GM20431 (cell line): ENCODE data around the gene KIRREL3.

ENCODE experiments used
- in situ Hi-C: fragments of 300-500 bp; cut with MseI, MboI; formaldehyde crosslinking; loops from one replicate; pipeline ENCODE4 v1.15.0; 2020; ENCODE audit warnings: low sequenced_read_pairs; ENCODE audit not compliant: unreplicated experiment

The KIRREL3 gene

DNA sequence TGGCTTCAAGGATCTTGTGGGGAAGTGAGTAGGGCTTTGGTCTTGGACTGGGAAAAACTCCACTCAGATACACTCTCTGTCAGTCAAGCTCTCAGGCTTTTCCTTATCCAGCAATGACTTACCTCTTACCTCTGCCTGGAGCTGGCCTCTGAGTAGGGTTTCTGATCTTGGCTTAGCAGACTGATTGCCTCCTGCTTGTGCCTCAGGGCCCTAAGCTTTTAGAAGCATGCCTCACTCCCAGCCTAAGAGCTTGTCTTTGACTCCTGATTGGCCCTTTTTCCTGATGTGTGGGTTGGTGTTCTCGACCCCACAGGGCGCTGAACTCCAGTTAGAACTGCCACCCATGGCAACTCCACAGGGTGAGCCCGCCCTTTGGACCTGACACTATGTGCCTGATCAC is 370.1 kb downstream of the KIRREL3 start:
- in situ Hi-C loops: no loop called here

DNA sequence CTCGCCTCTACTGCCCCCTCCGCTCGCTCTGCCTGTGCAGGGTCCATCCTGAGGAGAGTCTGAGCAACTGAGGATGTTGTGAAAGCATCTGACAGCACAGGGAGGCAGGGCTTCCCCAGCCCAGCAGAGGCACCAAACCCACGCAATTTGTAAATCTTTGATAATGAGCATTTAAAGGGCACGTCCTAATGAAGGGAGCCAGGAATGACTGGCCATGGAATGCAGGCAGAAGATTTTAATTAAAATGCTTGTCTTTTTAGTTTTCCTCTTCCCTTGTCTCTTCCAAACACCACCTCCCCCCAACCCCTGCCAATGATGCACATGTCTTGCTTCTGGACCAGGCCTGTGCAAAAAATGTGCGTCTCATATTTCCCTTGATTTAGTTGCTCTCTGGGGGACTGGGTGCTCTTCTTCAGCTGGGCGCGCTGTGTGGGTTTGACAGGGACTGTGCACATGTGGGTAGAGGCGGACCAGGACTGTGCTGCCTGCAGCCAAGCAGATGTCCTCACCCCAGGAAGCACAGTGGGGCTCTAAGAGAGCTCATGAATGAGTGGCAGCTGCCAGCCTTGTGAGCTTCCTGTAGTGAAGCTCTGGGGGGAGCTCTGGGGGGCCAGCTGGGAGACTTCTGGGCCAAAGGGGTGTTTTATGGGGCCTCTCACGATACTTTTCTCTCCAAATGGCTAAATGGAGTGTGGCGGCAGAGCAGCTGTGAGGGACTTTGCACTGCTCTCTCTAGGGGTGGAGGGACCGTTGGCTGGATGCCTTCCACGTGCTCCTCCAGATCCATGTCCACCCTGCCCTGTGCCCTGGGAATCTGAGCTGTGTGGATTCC is 371.6 kb downstream of the KIRREL3 start:
- in situ Hi-C loops: no loop called here

DNA sequence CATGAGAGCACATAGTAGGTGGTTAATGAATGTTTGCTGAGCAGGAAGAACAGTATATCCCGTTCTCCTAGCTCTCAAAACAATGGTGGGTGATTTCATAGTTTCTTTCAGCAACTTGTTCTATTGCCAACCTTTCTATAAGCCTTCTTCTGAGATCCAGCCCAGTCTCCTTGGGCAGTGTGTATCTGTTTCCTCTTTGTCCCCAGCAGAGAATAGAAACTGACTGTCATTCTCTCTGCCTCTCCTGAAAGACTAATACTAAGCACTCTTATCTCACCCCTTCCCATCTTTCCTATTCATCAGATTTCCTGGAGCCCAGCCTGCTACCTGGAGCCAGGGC is 372.1 kb downstream of the KIRREL3 start:
- in situ Hi-C loops: no loop called here

DNA sequence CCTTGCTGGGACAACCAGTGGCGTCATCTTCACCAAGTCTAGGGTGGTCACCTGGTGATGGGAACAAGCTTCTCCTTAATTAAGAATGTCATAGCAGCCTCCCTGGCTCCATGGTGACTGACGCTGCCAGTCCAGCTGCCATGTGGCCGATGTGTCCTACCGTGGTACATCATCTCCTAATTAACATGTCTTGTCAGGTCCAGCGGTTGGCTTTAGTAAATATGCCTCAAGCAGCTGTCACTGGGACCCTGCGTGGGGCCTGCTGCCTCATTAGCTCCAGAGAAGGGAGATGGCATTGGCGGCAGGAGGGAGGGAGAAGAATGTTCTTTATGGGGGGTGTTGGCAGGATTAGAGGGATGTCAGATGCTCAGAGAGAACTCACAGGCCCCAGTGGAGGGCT is 373.1 kb downstream of the KIRREL3 start:
- in situ Hi-C loops: no loop called here

DNA sequence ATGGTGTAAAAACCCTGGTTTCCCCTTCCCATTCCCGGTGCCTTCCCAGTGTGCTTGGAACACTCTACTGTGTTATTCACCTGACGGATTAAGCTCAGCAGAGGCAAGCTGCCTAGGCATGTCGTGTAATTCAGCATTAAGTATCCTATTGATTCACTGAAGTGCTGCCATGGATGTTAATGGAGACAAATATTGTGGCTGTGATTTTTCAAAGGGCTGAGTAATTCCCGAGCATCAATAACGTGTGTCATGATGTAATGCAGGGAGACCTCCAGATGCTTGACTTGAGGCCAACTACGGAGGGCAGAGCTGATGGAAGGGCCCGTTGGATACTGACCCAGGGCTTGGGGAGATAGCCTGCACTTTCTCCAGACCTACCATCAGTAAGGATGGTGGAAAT is 376.1 kb downstream of the KIRREL3 start:
- in situ Hi-C loops: no loop called here

DNA sequence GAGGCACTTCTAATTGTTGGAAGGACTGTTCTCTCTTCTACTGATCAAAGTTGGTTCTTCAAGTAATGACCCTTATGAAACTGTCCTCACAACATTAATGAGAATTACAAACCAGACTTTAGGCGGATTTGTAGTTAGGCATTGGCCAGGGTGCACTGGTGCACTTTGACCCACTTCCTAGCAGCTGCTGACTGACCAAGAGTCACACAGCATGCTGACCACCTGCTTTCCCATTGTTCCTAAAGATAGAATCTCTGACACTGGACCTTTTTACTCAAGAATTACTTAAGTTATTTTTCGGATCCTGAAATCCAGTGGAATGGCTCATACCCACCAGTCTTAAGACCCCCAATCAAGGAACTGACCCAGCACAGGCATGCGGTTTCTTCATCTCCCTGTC is 381.1 kb downstream of the KIRREL3 start:
- in situ Hi-C loops: no loop called here

DNA sequence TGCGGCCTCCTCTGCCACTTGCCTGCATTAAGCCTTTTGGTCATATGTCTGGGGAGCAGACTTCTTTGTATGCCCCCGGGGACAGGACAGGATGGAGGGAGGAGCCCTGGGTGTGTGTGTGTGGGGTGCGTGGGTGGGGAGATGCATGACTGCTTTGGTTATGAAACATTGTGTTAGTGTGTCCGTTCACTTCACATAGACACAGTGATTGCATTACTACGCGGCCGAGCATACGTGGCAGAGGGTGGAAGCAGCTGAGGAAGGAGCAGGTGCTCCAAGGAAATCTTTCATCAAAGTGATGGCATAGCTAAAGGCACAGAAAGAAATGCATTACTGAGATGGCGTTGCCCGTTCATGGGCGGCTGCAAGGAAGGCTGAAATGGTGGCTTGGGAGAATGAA is 384.7 kb downstream of the KIRREL3 start:
- in situ Hi-C loops: no loop called here

DNA sequence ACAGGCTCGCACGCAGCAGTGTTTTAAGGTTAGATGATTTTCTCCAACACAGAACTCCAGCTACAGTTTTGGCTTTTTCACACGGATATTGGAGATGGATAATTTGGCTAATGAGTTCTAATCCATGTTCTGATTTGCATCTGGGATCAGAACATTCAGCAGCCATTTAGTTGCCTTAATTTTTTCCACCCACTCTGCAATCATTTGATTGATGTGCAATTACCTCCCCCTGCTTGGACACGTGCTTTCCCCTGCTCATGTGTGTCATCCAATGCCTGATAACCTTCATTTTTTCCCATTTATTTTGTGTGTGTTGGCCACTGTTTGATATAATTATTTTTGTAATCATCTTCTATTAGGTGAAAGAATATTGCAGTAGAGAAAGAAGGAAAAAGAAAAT is 387.3 kb downstream of the KIRREL3 start:
- in situ Hi-C loops: no loop called here

DNA sequence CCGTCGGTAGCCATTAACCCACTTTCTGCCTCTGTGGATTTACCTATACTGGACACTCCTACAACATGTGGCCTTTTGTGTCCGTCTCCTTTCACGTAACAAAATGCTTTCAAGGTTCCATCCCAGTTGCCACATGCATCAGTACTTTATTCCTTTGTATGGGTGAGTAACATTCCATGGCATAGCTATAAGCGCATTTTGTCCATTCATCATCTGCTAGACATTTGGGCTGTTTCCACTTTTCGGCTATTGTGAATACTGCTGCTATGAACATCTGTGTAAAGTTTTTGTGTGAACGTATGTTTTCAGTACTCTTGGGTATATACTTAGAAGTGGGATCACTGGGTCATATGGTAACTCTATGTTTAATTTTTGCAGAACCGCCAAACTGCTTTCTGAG is 387.9 kb downstream of the KIRREL3 start:
- in situ Hi-C loops: no loop called here

DNA sequence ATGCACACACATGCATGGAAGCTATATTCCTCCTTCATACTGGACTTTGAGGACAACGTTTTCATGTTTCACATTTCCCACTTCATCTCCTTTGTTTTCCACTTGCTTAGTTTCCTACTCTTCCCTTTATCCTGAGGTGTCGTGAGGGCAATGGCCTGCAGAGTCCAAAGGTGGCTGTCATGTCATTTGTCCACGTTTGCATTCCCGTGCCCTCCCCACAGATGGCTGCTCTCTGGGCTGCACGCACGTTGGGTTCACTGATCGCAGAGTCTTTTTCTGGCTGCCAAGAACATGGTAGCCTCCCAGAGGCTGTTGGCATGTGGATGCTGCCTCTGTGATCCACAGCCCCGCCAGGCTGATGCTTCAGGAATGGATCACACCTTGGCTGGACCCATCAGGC is 389.1 kb downstream of the KIRREL3 start:
- in situ Hi-C loops: no loop called here

DNA sequence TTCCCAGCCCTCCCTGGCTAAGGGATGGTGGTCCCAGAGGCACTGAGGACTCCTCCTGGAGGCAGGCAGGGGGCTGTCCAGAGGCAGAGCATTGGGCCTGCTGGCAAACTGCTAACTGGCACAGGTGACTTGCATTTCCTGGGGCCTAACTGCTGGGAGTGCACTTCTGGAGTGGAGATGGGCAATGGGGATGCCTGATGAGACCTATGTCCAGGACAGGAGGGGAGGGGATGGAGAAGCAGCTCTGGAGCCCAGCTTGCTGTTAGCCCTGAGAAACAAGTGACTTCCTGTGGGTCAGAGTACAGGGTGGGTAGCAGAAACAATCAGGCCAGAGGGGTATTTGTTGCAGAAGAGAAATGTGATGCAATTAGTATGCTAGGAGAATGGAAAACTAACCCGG is 391.9 kb downstream of the KIRREL3 start:
- in situ Hi-C loops: no loop called here

DNA sequence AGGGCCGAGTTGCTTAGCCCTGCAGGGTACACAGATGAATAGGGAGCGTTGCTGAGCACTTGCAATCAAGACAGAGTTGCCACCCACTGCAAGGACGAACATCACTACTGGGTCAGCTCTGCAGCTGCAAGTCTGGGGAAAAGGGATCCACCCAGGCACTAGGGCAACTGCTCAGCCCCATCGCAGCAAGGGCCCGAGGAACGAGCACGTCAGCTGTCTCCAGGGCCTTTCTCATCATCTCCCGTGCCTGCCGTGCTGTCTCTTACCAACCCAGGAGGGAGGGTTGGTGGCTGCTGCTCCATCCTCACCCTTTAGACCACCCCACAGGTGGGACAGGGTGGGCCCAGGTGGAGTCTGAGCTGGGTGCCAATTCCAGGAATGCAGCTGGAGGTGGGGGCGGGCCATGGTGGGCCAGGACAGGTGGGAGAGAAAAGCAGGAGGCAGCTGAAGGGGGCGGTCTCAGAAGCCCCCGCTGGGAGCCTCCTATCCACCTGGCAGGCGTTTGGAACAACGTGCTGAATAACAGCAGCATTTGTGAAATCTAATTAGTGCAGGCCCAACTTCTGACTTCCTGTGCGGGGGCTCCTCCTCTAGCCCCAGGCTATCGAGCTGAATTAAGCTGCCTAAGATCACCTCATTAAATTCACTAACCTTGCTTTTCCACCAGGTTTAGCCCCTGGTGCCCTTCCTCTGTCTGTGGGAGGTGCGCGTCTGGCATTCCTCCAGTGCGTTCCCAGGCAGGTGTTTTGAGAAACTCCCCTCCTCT is 392.6 kb downstream of the KIRREL3 start:
- in situ Hi-C loops: no loop called here

DNA sequence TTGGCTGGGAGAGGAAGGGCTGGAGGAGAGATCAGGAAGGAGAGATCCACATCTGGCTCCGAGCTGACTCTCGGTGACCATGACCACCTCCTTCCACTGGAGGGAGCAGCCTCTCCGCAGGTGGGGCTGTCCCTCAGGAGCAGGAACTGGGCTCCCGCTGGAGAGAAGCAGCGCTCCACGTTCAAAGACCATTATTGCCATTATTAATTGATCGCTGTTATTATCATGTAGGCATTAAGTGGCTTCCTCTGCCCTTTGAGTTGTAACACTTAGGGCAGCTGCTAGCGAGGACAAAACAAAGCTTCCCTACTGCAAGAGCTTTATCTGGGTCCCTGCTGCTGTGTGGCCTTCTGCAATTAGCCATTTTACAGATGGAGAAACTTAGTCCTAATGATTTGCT is 393.2 kb downstream of the KIRREL3 start:
- in situ Hi-C loops: no loop called here

DNA sequence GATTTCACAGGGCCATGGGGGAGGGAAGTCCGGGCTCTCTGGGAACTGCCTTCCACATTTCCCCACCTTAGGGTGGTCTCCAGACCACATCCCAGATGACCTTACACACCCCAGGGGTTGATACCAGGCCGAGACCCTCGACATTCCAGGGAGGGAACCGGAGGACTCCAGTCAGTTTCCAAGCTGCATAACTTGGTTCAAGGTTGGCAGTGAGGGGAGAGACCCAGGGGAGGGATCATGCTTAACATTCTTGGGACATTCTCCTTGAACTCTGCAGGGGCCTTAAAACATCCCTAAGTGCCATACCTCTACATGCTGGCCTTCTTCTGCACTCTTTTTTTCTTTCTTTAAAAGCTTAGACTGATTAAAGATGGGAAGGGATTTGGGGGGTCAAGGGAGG is 394.1 kb downstream of the KIRREL3 start:
- in situ Hi-C loops: no loop called here

DNA sequence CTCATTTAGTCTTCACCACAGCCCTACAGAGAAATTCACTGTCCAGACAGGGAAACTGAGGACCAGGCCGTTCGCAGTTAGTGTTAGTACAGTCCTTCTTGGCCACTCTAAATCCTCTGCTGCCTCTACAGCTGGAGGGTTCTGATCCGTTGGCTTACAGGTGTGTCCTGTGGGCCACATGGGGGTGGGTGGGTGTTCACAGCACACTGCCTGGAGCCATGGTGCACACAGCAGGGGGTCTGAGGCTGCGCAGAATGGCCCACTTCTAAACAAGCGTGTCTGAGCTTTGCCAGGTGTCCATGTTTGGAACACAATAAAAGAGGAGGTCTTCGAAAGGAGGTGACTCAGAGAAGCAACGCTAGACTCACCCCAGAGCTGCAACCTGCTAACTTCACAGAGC is 396.1 kb downstream of the KIRREL3 start:
- in situ Hi-C loops: no loop called here

DNA sequence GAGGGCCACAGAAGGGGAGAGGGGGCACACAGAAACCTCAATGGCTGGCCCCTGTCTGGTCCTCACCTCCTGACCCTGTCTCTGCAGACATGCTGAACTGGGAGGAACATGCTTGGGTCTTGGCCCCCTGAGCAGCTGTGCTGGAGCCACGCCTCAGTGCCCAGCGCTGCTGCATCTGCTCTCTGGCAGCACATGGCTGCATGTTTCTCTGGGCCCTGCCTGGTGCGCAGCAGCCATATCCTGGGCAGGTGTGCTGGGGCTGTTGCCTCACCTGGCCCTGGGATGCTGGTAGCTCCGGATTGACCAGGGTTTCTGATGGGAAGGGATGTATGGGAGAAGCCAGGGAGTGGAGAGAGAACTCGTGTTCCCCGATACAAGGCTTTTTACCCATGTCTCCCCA is 397.1 kb downstream of the KIRREL3 start:
- in situ Hi-C loops: no loop called here

DNA sequence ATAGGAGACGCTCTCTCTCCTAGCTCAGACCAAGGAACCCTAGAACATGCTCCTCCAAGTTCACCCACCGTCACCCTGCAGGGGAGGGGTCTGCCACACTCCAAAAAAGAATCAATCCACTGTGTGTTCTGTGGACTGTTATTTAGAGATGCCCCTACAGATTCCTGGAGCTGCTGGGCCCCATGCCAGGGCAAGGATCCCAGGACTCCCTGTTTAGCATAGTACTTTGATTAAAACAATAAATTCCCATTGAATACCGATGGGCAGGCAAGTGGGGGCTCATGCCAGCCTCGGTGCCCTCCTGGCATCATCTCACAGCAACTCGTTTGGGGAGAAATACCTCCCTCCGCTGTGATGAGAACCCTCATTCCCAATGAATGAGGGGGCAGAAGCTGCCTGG is 397.6 kb downstream of the KIRREL3 start:
- in situ Hi-C loops: no loop called here

DNA sequence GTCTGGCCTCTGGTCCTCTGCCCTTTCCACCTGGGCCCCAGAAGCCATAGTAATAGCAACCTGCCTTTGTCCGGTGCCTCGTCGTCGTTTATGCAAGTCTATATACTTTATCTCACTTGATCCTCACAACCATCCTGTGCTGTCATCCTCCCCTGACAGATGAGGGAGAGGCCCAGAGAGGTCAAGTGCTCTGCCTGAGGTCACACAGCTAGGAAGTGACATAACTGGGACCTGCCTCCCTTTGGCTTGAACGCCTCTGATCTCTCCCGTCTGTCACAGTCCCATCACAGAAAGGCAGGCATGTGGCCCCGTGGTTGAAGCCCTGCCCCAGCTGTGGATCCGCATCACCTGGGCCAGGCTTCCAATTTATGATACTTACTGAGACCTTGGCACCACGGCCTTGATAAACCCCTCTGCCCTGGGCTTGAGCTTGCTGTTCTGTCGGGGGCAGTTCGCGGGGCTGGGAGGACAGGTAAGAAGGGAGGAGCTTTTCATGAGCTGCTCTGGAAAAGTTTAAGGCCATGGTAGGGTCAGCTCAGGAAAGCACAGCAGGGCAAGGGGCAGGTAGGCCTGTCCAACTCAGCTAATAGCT is 398.1 kb downstream of the KIRREL3 start:
- in situ Hi-C loops: no loop called here

DNA sequence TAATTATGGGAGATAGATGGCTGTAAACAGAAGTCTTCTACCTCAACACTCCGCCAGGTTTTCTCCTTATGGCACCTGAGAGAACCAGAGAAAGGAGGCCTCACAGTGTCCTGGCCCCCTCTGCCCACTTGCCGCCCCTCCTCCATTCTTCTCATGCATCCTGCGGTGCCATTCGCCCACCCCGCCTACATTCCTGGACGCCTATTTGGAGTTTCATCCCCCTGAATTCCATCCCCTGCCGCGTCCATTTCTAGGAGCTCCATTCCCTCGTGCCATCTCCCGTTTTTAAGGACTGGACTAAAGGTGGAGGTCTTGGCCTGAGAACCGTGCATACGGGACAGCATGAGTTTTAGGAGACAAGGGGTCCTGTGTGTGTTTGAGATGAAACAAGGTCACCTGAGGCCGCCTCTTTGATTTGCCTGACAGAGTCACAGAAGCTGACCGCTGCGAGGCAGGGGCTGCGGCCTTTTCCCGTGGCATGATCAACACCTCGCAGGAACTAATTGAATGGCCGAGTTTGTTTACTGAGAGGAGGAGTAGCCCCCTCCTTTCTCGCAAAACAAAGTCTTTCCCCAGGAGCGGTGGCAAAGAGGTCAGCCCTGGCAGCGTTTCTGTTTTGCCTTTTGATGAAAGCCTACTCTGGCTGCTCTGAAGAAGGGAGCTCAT is 398.9 kb downstream of the KIRREL3 start:
- in situ Hi-C loops: no loop called here

DNA sequence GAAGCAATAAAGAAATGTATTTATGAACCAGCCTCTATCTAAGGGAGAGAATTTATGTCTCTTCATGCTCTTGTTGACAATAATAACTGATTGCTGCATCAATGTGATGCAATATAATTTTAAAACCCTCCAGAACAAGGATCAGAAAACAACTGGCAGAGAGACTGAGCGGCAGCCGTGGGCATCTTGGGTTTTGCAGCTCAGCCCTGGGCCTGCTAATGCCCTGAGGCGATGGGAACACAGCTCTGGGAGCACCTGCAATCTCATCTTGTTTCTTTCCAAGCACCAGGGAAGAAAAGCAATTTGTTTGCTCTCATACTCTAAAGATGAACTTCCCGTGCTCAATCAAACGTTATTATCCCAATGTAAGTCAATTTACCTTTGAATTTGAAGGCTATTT is 399.4 kb downstream of the KIRREL3 start:
- in situ Hi-C loops: no loop called here
